HL-60 (cell line): ENCODE results near the gene CBX5.

Source experiments
- DNase-seq, 2 experiments: peaks; one replicate each; pipeline ENCODE4 v3.0.0-alpha.2; 2010 to 2020; ENCODE audit warnings: low read depth in 1 of 2, low spot score in 1 of 2
- H3K27ac ChIP-seq: fragments of 250-450 bp; sonication (Bioruptor Pico); replicated peaks from 2 replicates; pipeline ENCODE4 v1.5.1; 2020; ENCODE audit warnings: mild to moderate bottlenecking, moderate library complexity
- H3K27me3 ChIP-seq: fragments of 250-450 bp; sonication (Bioruptor Pico); 2 replicates; pipeline ENCODE4 v1.5.1; 2021; ENCODE audit warnings: mild to moderate bottlenecking, moderate library complexity; ENCODE audit not compliant: insufficient read depth, poor library complexity, severe bottlenecking
- H3K4me3 ChIP-seq: replicated peaks from 2 replicates; pipeline ENCODE4 v1.5.1; 2011; ENCODE audit warnings: mild to moderate bottlenecking, control low read depth, low read length; ENCODE audit not compliant: insufficient read depth
- CTCF ChIP-seq: IDR thresholded peaks from one replicate; pipeline ENCODE4 v1.5.1; 2011; ENCODE audit warnings: low read length, control low read depth, inconsistent platforms; ENCODE audit not compliant: insufficient read depth
- GABPA ChIP-seq: IDR thresholded peaks from 2 replicates; pipeline ENCODE4 v1.6.1; 2012; ENCODE audit warnings: low read depth
- POLR2AphosphoS5 ChIP-seq: IDR thresholded peaks from 2 replicates; pipeline ENCODE4 v1.6.1; 2012; ENCODE audit warnings: low read depth
- SPI1 ChIP-seq: IDR thresholded peaks from 2 replicates; pipeline ENCODE4 v1.6.1; 2012; ENCODE audit warnings: low read depth, mild to moderate bottlenecking, borderline replicate concordance
- TF ChIP-seq, protein P1 (sequence below): IDR thresholded peaks from 2 replicates; pipeline ENCODE4 v1.6.1; 2012; ENCODE audit warnings: low read depth; ENCODE audit not compliant: insufficient replicate concordance

The CBX5 gene

DNA sequence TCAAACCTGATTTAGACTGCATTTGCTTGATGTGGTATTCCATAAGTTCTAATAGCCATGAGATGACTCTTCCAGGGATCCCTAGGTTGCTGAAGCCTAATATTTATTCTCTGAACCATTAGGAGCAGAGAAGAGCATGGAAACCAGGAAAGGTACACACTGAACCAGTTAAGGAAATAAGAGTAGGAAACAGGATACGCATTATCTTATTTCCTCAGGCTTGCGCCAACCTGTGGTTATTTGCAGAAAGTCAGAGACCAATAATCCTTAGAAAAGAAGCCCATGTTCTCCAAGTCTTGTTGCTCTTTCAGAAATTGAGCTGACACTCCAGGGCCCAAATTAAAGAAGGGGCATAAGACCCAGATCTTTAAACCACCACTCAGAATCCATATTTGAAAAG is 49.4 kb downstream of the CBX5 start:
- Histone ChIP-seq H3K4me3 (no peak overlapping the region), H3K27me3 (no peaks in the 10 kb centered on the region), H3K27ac (no peak overlapping the region)
- no peak for DNase-seq
- TF ChIP-seq SPI1 (no peak), POLR2AphosphoS5 (no peak), GABPA (no peak), CTCF (no peak)
- TF ChIP-seq, protein P1, sequence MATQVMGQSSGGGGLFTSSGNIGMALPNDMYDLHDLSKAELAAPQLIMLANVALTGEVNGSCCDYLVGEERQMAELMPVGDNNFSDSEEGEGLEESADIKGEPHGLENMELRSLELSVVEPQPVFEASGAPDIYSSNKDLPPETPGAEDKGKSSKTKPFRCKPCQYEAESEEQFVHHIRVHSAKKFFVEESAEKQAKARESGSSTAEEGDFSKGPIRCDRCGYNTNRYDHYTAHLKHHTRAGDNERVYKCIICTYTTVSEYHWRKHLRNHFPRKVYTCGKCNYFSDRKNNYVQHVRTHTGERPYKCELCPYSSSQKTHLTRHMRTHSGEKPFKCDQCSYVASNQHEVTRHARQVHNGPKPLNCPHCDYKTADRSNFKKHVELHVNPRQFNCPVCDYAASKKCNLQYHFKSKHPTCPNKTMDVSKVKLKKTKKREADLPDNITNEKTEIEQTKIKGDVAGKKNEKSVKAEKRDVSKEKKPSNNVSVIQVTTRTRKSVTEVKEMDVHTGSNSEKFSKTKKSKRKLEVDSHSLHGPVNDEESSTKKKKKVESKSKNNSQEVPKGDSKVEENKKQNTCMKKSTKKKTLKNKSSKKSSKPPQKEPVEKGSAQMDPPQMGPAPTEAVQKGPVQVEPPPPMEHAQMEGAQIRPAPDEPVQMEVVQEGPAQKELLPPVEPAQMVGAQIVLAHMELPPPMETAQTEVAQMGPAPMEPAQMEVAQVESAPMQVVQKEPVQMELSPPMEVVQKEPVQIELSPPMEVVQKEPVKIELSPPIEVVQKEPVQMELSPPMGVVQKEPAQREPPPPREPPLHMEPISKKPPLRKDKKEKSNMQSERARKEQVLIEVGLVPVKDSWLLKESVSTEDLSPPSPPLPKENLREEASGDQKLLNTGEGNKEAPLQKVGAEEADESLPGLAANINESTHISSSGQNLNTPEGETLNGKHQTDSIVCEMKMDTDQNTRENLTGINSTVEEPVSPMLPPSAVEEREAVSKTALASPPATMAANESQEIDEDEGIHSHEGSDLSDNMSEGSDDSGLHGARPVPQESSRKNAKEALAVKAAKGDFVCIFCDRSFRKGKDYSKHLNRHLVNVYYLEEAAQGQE = no peak

GRCh38 chr12:54229624-54230212 is 50.2 kb downstream of the CBX5 start:
- no peak overlapping the region for H3K27ac ChIP-seq
- no peak overlapping the region for H3K4me3 ChIP-seq
- TF ChIP-seq CTCF (no peak), GABPA (no peak), SPI1 (no peak), POLR2AphosphoS5 (no peak)
- TF ChIP-seq, protein P1 = no peak
- no peaks in the 10 kb centered on the region for H3K27me3 ChIP-seq
- no peak for DNase-seq

GRCh38 chr12:54228471-54228870 is 51.5 kb downstream of the CBX5 start:
- no peak overlapping the region for H3K27ac ChIP-seq
- no peaks in the 10 kb centered on the region for H3K27me3 ChIP-seq
- DNase-seq = no peak
- TF ChIP-seq GABPA (no peak), POLR2AphosphoS5 (no peak), SPI1 (no peak), CTCF (no peak)
- TF ChIP-seq, protein P1 = no peak
- H3K4me3 ChIP-seq = no peak overlapping the region
